ENCODE results near the gene CCND2. TPM values are rescaled to one million over a fixed set of nuclear protein-coding genes. Genes with fewer than 3 reads are reported as not detected.

Gene CCND2
- total and polyA plus RNA-seq, 9 of the 15 experiments (the other 6 are each of a cell fraction or from before 2014, with no cell fraction given), result 13.6 to 99.3 (median 39.6) TPM

DNA sequence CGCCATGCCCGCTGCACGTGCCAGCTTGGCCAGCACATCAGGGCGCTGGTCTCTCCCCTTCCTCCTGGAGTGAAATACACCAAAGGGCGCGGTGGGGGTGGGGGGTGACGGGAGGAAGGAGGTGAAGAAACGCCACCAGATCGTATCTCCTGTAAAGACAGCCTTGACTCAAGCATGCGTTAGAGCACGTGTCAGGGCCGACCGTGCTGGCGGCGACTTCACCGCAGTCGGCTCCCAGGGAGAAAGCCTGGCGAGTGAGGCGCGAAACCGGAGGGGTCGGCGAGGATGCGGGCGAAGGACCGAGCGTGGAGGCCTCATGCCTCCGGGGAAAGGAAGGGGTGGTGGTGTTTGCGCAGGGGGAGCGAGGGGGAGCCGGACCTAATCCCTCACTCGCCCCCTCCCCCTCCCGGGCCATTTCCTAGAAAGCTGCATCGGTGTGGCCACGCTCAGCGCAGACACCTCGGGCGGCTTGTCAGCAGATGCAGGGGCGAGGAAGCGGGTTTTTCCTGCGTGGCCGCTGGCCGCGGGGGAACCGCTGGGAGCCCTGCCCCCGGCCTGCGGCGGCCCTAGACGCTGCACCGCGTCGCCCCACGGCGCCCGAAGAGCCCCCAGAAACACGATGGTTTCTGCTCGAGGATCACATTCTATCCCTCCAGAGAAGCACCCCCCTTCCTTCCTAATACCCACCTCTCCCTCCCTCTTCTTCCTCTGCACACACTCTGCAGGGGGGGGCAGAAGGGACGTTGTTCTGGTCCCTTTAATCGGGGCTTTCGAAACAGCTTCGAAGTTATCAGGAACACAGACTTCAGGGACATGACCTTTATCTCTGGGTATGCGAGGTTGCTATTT, 914 bp upstream of the CCND2 start (continued):
- TF ChIP-seq ZSCAN29 (IDR thresholded peaks at IDR 0.05), result peak; percentile 93
- TF ChIP-seq PHB2 (IDR thresholded peaks at IDR 0.05; ENCODE audit: low read depth), result no peak
- TF ChIP-seq, protein P1, sequence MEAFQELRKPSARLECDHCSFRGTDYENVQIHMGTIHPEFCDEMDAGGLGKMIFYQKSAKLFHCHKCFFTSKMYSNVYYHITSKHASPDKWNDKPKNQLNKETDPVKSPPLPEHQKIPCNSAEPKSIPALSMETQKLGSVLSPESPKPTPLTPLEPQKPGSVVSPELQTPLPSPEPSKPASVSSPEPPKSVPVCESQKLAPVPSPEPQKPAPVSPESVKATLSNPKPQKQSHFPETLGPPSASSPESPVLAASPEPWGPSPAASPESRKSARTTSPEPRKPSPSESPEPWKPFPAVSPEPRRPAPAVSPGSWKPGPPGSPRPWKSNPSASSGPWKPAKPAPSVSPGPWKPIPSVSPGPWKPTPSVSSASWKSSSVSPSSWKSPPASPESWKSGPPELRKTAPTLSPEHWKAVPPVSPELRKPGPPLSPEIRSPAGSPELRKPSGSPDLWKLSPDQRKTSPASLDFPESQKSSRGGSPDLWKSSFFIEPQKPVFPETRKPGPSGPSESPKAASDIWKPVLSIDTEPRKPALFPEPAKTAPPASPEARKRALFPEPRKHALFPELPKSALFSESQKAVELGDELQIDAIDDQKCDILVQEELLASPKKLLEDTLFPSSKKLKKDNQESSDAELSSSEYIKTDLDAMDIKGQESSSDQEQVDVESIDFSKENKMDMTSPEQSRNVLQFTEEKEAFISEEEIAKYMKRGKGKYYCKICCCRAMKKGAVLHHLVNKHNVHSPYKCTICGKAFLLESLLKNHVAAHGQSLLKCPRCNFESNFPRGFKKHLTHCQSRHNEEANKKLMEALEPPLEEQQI (IDR thresholded peaks at IDR 0.05), result no peak
- no peak for TF ChIP-seq ZC3H11A (IDR thresholded peaks at IDR 0.05; ENCODE audit: low read depth, low read length)
- TF ChIP-seq, protein P2, sequence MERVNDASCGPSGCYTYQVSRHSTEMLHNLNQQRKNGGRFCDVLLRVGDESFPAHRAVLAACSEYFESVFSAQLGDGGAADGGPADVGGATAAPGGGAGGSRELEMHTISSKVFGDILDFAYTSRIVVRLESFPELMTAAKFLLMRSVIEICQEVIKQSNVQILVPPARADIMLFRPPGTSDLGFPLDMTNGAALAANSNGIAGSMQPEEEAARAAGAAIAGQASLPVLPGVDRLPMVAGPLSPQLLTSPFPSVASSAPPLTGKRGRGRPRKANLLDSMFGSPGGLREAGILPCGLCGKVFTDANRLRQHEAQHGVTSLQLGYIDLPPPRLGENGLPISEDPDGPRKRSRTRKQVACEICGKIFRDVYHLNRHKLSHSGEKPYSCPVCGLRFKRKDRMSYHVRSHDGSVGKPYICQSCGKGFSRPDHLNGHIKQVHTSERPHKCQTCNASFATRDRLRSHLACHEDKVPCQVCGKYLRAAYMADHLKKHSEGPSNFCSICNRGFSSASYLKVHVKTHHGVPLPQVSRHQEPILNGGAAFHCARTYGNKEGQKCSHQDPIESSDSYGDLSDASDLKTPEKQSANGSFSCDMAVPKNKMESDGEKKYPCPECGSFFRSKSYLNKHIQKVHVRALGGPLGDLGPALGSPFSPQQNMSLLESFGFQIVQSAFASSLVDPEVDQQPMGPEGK (CRISPR knock-in tag; IDR thresholded peaks at IDR 0.05; ENCODE audit: borderline replicate concordance), result no peak
- no peak for TF ChIP-seq RBM22 (IDR thresholded peaks at IDR 0.05; ENCODE audit: low read depth, low read length, poor library complexity, severe bottlenecking)

Data from K562 (cell line).